Activated B cell treated with CpG ODN at 0.5 μM for 24 hours (primary cell): Measurements from ENCODE around the gene B3GALT6. TPM values are rescaled to one million over a fixed set of nuclear protein-coding genes. Genes with fewer than 3 reads are reported as not detected.

ENCODE experiments used
- ATAC-seq: fragments of 200-7000 bp; cut with Tn5 transposase; one replicate; pipeline ENCODE4 v1.10.0; 2021; ENCODE audit warnings: low read depth, mild to moderate bottlenecking, moderate library complexity
- CTCF ChIA-PET: fragments of 350-600 bp; sonication (Branson Sonifier 250); formaldehyde crosslinking; loops from one replicate; lab custom pipeline; 2021; ENCODE audit warnings: antibody characterized with exemption; lab: Charles Lee
- POLR2A ChIA-PET: fragments of 350-600 bp; sonication (Branson Sonifier 250); formaldehyde crosslinking; loops from one replicate; lab custom pipeline; 2021; ENCODE audit warnings: antibody characterized with exemption; lab: Charles Lee
- DNase-seq: peaks from one replicate; pipeline ENCODE4 v3.0.0; 2022
- H3K27ac Mint-ChIP-seq: one replicate; pipeline ENCODE4 v1.8.0; 2020; ENCODE audit warnings: mixed read lengths
- H3K27me3 Mint-ChIP-seq: one replicate; pipeline ENCODE4 v1.8.0; 2021; ENCODE audit warnings: mixed read lengths
- H3K36me3 Mint-ChIP-seq: one replicate; pipeline ENCODE4 v1.8.0; 2021; ENCODE audit warnings: low read depth, mixed read lengths
- H3K4me1 Mint-ChIP-seq: one replicate; pipeline ENCODE4 v1.8.0; 2021; ENCODE audit warnings: mixed read lengths
- H3K4me3 Mint-ChIP-seq: one replicate; pipeline ENCODE4 v1.8.0; 2020; ENCODE audit warnings: mild to moderate bottlenecking, mixed read lengths
- H3K9me3 Mint-ChIP-seq: one replicate; pipeline ENCODE4 v1.8.0; 2020; ENCODE audit warnings: mixed read lengths
- CTCF ChIP-seq: fragments of 200-600 bp; IDR thresholded peaks from one replicate; pipeline ENCODE4 v1.8.0; 2022; ENCODE audit warnings: antibody characterized with exemption, mild to moderate bottlenecking
- intact Hi-C: fragments of 100-400 bp; cut with micrococcal nuclease; formaldehyde crosslinking; loops from one replicate; pipeline ENCODE4 v1.15.1; 2024
- total RNA-seq: library from RNA; stranded (reverse); gene quantifications from 2 replicates; pipeline ENCODE4 v1.2.3, GENCODE V29; 2022

The B3GALT6 gene
- total RNA-seq, 1 donor from 2014 or later: 22.1 TPM

GRCh38 chr1:1223321-1223720, 8.7 kb upstream of the B3GALT6 start:
- ChIA-PET POLR2A (no interaction called here), CTCF (no interaction called here)
- Mint-ChIP-seq H3K4me1 (no peaks in the 10 kb centered on the region), H3K36me3 (peaks cover 68% of the 10 kb centered on the region), H3K9me3 (no peaks in the 10 kb centered on the region), H3K4me3 (no peak overlapping the region), H3K27me3 (no peaks in the 10 kb centered on the region), H3K27ac (no peak overlapping the region)
- intact Hi-C loops: no loop called here
- DNase-seq (no peak), ATAC-seq (no peak)
- TF ChIP-seq CTCF: no peak

- DNase-seq (no peak), ATAC-seq (no peak)
- TF ChIP-seq CTCF: no peak
- no peaks in the 10 kb centered on the region for H3K9me3 Mint-ChIP-seq
- H3K4me3 Mint-ChIP-seq: no peak overlapping the region
- ChIA-PET POLR2A (no interaction called here), CTCF (no interaction called here)
- H3K36me3 Mint-ChIP-seq: peaks cover 67% of the 10 kb centered on the region
- H3K27me3 Mint-ChIP-seq: no peaks in the 10 kb centered on the region
- intact Hi-C loops: no loop called here
- H3K4me1 Mint-ChIP-seq: no peaks in the 10 kb centered on the region
- no peak overlapping the region for H3K27ac Mint-ChIP-seq
These were observed 8.1 kb upstream of the B3GALT6 start for GRCh38 chr1:1223891-1224290.

GRCh38 chr1:1225238-1225845, 6.7 kb upstream of the B3GALT6 start:
- intact Hi-C loops: no loop called here
- DNase-seq (no peak), ATAC-seq (no peak)
- H3K27ac Mint-ChIP-seq: peak overlapping the region; percentile 46
- POLR2A ChIA-PET: interaction anchor here (2.0 kb wide), 1 partner anchor 18 kb away, joined by 7 read pairs; no protein-coding TSS in a partner anchor
- H3K4me3 Mint-ChIP-seq: no peak overlapping the region
- no peaks in the 10 kb centered on the region for H3K27me3 Mint-ChIP-seq
- peaks cover 10% of the 10 kb centered on the region for H3K4me1 Mint-ChIP-seq
- CTCF ChIA-PET: no interaction called here
- peaks cover 65% of the 10 kb centered on the region for H3K36me3 Mint-ChIP-seq
- no peaks in the 10 kb centered on the region for H3K9me3 Mint-ChIP-seq
- no peak for TF ChIP-seq CTCF

- Mint-ChIP-seq H3K9me3 (no peaks in the 10 kb centered on the region), H3K27ac (peak overlapping the region; percentile 46), H3K36me3 (peaks cover 59% of the 10 kb centered on the region), H3K4me3 (no peak overlapping the region), H3K27me3 (no peaks in the 10 kb centered on the region), H3K4me1 (peaks cover 16% of the 10 kb centered on the region)
- TF ChIP-seq CTCF: no peak
- CTCF ChIA-PET: interaction anchor here (1.6 kb wide), 1 partner anchor 104 kb away, joined by 6 read pairs; no protein-coding TSS in a partner anchor
- DNase-seq: no peak
- POLR2A ChIA-PET: interaction anchor here (2.0 kb wide), 1 partner anchor 19 kb away, joined by 7 read pairs; no protein-coding TSS in a partner anchor
- intact Hi-C loops: no loop called here
- ATAC-seq: no peak
These were observed 6.1 kb upstream of the B3GALT6 start for GRCh38 chr1:1225913-1226312.

- Mint-ChIP-seq H3K36me3 (peaks cover 58% of the 10 kb centered on the region), H3K4me1 (peaks cover 18% of the 10 kb centered on the region), H3K27ac (no peak overlapping the region), H3K27me3 (no peaks in the 10 kb centered on the region), H3K9me3 (no peaks in the 10 kb centered on the region), H3K4me3 (no peak overlapping the region)
- ChIA-PET POLR2A (interaction anchor here (0.8 to 2.1 kb wide), 3 partner anchors 14 to 58 kb away, joined by 3 to 7 read pairs (median 4); no protein-coding TSS in a partner anchor), CTCF (interaction anchor here (1.6 kb wide), 1 partner anchor 105 kb away, joined by 6 read pairs; no protein-coding TSS in a partner anchor)
- intact Hi-C loops: no loop called here
- no peak for TF ChIP-seq CTCF
- no peak for DNase-seq
- no peak for ATAC-seq
These were observed 5.3 kb upstream of the B3GALT6 start for GRCh38 chr1:1226566-1227362.
